GM21529 (cell line): ENCODE results near the gene GPC1.

Experiments used
- ATAC-seq: cut with Tn5 transposase; IDR thresholded peaks from one replicate; pipeline ENCODE4 v1.9.1; 2021; ENCODE audit not compliant: unreplicated experiment

GPC1 gene

DNA sequence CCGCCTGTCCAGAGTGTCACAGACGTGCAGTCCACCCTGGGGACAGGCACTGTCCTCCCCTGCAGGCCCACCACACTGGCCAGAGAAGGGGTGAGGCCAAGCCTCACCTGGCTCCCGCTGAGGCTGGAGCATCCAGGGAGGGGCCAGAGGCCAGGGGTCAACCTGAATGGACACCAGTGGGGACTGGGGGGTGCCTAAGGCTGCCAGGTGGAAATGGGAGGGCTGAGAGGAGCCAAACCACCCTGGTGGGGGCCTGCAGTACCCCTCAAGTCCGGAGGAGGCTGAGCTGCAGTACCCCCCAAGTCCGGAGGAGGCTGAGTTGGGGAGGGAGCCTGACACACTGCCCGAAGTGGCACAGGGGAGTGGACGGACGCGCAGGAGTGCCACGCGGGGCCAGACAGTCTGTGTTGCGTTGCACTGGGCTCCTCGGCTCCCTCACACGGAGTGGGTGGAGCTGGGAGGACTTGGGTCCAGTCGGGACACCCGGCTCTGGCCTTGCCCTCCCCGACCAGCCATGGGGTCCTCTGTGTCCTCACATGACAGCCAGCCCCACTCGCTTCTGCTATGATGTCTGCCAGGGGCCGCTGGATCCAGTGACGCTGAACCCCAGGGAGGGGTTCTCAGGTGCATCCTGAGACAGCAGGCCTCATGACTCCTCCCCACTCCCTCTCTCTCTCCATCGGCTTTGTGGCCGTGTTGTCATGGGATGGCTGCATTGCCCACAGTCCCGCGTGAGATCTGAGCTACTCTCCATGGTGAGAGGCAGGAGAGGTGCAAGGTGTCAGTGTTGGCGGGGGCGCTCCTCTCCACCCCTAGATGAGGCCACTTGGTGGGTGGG, 22.3 kb upstream of the GPC1 start:
- ATAC-seq = no peak

DNA sequence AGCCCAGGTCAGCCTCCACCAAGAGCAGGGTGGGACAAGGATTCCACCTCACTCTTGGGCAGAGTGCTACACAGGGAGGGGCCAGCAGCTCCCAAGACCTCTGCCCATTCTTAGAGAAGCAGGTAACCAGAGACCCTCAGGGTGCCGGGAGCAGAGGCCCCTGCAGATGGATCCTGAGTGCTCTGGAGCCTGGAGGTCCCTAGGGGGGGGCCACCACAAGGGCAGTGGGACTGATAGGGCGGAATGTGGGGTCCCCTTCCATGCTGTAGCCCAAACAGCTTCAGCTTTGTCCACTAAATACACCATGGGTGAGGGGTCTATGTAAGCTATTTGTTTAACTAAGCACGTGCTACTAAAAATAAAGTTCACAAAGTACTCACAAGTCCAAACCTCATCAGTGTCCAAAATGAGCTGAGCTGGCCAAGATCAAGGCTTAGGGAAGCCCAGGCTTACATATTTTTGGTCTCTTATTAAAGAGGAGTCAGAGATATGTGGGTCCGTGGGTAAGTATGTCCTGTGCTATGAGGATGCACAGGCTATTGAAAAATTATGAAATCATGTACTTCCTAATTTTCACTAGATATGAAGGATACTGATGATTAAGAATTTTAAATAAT, 21.5 kb upstream of the GPC1 start:
- no peak for ATAC-seq

DNA sequence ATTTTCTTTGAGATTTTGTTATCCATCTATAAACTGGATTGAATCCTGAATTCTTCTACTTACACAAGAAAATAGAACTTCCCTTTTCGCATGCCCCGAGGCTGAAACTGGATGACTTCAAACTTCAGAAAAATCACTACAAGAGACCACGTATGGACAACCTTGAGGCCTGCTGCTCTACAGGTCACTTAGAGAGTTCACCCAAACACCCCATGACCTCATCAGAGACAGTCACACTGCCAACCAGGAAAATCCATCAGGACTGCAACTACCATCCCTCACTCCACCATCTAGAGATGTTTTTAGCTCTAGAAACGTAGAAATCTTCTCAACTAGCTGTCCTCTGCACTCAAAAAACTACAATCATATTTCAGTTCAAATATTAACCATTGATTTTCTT, 18.6 kb upstream of the GPC1 start:
- no peak for ATAC-seq

DNA sequence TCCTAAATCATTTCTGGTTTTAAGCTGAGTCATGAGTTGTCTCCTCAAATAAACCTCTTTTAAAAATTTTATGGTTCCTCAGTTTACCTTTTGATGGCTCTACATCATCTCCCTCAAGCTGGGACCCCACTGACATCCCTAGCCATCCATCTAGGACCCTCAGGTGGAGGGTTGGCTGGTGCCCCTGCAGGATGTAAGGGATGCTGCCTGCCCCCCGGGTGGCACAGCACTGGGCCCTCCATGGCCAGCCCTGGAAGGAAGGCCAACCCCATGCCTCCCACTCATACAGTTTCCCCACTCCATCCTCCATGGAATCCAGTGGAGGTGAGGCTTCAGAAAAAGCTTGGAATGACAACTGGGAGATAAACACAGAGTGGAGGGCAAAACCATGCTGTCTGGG, 17.2 kb upstream of the GPC1 start:
- no peak for ATAC-seq

DNA sequence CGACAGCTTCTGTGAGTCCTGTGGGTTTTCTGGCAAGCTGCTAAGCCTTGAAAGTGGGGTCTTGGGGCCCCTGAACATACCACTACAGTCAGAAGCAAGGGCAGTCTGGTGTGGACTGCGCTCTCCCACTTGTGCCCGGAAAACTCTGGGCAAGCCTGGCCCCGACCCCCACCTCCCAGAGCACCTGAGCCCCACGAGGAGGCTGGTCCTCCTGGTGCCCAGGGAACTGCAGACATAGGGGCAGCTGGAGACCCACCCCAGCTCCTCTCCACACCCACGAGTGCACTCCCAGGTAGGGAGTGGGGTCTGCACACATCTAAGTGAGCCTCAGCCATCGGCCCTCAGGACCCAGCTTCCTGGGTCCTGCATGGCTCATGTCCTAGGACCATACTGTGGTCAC, 16.2 kb upstream of the GPC1 start:
- no peak for ATAC-seq

DNA sequence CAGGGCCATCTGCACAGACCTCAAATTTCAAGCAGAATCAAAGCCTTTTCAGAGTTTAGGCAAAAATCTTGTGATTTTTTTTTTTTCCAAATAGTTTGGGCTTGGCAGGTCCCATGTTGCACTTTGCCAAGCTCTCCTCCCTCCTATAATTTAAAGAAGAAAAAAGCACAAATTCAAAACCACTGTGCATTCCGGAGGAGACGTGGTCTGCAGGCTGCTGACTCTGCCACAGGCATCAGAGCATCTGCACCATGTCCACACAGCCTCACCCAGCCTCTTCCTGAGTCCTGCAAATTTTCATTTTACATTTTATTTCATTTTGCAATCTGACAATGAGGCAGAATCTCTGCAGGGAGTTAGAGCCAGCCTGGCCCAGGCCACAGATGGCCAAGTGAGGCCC, 15.7 kb upstream of the GPC1 start:
- no peak for ATAC-seq

DNA sequence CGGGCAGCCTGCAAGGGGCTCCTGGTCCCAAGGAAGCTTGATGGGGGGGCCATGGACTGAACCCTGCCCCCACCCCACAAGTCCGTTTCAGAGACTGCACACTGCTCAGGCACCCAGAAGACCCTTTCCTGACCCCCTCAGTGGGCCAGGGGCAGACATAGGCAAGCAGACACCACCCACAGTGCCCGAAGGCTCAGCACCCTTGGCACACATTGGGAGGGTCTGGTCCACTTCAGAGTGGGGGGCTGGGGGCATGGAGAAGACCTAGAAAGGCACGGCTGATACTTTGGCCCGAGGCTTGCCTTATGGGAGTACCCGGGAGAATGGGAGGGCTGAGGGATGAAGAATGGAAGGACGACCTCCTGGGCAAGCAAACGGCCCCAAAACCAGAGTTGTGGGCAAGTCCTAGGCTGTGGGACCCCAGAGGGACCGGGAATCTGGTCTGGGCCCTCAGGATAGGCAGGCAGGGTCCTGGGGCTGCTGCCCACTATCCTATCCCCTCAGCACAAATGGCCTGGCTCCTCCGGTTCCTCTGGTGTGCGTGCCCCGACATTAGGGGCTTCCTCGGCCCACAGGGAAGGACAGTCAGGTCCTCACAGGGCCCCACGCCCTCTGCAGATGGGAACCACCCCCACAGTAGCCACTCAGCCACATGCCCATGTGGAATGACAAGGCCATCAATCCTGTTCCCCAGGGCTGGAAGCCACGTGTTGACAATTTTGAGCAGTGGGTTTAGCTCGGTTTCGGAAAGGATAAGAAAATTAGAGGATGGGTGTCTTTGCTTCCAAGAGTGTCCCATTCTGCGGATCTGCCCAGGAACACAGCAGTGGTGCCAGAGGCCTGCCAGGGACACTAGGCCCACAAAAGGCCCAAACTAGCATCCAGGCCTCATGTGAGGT, 15.0 kb upstream of the GPC1 start:
- ATAC-seq = no peak

DNA sequence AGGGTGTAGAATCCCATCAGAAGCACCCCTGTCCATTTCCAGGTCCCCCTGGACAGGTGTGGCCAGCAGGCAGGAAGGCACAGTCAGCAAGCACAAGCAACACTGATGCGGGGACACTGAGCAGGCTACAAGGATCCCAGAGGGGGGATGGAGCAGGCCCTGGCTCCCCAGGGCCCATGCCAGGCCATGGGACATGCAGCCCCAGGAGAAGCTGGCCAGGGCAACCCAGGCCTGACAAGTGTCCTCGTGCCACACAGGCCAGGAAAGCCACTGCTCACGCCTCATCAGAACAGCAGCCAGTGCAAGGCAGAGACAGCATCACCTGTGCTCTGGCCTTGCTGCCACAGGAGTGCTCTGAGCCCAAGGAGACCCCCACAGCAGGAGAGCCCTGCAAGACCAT, 14.1 kb upstream of the GPC1 start:
- no peak for ATAC-seq

DNA sequence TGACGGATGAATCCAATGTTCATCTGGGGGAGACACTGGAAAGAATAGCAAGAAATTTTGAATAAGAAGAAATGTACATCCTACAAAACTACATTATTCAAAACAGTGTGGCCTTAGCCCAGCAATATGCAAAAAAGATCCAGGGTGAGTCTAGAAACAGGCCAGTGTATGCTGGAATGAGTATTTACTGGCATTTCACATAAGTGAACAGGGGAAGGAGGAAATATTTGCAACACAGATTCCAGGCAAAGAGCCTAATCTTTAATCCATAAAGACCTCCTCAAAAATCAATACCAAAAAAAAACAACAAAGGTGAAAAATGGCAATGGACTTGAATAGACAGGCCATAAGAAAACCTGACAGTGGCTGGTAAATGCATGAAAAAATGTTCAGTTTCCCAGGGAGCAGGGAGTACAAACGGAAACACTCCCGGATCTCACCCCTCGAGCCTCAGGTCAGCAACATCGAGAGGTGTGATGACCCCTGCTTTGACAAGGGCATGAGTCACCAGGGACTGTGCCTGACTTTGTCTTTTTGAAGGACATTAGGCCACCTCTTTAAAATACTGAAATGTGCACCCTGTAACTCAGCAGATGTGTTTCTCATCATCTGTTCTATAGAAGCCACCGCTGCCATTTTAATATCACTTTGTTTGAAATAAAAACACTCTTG, 12.7 kb upstream of the GPC1 start:
- ATAC-seq = no peak

DNA sequence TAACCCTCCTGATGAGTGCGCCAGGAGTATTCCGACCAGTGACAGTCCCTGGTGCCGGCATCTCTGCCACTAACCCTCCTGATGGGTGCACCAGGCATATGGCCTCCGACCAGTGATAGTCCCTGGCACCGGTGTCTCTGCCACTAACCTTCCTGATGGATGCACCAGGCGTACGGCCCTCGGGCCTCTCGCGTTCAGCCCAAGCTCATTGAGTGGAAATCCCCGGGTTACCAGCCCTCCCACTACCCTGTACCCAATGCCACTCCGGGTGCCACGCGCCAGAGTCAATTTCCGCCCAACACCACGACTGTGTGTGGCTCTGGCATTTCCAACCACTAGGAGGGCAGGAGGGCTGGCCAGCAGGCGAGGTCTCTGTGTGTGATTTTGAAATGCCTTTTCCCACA, 11.7 kb upstream of the GPC1 start:
- no peak for ATAC-seq

DNA sequence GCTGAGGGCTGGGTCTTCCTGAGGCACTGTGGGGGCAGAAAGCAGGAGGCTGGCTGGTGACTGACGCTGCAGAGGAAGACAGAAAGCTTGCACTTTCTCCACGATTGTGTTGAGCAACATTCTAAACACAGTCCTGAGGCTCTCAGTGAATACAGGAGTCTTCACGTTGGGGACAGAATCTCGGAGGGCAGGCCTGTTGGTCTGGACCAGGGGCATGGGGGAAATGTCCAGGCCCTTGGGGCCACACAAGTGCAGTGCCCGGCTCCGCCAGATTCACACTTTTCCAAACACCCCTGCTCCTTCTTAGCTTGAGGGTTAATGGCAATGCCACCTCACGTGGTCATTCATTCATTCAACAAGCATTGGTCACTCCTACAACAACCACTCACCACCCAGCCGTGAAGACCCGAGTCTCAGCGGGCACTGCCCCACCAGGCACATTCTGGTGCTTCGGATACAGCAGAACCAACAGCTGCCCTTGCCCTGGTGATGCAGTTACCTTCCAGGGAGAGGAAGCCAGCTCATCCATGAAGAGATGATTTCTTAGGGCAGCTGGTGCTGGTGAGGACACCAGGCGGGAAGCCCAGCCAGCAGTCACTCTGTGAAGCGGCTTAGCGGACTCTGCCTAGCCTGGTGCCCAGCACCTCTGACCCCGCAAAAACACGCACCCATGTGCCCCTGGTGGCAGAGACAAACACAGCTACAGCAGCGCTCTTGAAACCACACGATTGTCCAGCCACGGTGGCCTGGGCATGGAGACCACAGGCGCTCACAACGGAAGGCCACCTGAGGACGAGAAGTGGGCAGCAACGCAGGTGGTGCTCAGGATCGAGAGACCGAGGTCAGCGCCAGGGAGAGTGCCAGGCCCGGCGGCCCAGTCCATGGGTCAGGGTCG, 10.9 kb upstream of the GPC1 start:
- ATAC-seq = no peak

DNA sequence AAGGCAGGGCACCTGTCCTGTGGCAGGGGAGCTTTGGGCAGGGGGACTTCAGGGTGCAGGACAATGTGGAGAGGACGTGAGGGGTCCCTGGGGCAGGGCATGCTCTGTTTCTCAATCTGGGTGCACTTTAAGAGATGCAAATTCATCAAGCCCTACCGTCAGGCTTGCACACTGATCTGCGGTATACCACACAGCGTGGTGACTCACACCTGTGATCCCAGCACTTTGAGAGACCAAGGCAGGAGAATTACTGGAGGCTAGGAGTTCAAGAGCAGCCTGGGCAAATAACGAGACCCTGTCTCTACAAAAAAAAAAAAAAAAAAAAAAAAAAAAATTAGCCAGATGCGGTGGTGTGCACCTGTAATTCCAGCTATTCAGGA, 10.2 kb upstream of the GPC1 start:
- ATAC-seq = no peak

DNA sequence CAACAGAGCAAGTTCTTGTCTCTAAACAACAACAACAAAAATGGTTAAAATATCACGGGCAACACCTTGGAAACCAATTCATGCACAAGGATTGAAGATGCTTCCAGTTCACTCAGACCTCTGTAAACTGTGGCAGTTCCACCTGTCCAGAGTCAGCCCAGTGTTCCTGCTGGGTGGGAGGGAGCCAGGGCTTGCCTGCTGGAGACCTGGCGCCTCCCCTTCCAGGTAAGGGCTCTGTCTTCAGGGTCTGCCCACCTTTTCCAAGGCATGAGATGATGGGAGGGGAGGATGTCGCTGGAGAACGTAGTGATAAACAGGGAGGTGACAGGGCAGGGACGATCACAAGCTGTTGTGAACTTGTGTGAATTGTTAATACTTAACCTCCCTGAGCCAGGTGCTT, 9.8 kb upstream of the GPC1 start:
- ATAC-seq = no peak

DNA sequence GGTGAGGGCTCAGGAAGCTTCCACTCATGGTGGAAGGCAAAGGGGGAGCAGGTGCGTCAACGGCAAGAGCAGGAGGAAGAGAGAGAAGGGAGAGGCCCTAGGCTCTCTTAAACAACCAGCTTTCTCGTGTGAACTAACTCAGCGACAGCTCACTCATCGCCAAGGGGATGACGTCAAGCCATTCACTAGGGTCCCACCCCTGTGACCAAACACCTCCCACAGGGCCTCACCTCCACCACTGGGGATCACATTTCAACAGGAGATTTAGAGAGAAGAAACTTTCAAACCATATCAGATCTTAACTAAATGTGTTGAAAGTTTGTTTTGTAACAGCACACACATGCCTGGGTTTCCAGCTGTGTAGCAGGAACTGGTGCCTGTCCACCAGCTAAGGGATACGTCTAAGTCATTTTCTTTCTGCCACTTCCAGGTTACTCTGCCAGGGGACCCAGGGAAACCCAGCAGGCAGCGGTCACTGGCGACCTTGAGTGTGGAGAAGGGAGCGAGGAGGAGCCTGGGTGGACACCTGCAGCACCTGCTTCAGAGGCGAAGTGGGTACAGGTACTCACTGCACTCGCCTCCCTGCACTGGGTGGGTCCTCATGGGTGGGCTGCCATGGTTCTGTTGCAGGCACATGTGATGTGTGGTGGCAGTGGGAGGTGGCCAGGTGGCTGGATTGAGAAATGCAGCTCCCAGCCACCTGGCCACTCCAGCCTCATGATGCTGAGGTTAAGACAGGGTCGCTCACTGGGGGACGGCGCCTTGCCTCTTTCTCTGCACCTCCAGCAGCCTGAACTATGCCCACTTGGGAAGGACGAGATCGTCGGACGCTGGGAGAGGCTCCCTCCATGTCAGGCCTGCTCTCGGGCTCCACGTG, 8.4 kb upstream of the GPC1 start:
- ATAC-seq = no peak

DNA sequence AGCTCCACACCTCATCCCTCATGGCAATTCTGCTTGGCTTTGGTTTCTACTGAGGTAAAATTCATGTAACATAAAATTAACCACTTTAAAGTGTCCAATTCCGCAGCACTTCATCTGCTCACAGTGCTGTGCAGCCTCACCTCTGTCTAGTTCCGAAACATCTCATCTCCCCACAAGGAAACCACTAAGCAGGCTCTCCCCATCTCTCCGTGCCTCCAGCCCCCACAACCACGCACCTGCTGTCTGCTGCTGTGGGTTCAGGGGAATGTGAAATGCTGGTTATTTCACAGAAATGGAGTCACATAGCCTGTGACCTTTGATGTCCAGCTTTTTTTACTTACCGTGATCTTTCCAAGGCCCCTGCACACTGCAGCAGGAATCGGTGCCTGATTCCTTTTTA, 7.7 kb upstream of the GPC1 start:
- no peak for ATAC-seq

DNA sequence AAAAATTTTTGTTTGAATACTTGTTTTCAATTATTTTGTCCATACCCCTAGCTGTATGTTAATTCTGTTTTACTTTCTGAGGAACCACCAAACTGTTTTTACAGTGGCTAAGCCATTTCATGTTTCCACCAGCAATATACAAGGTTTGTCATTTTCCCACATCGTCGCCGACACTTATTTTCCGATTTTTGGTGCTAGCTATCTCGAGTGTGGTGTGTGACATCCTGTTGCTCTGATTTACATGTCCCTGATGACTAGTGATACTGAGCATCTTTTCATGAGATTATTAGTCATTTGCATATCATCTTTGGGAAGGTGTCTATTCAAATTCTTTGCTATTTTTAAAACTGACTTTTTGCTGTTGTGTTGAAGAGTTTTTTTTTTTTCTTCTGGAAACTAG, 7.2 kb upstream of the GPC1 start:
- no peak for ATAC-seq

DNA sequence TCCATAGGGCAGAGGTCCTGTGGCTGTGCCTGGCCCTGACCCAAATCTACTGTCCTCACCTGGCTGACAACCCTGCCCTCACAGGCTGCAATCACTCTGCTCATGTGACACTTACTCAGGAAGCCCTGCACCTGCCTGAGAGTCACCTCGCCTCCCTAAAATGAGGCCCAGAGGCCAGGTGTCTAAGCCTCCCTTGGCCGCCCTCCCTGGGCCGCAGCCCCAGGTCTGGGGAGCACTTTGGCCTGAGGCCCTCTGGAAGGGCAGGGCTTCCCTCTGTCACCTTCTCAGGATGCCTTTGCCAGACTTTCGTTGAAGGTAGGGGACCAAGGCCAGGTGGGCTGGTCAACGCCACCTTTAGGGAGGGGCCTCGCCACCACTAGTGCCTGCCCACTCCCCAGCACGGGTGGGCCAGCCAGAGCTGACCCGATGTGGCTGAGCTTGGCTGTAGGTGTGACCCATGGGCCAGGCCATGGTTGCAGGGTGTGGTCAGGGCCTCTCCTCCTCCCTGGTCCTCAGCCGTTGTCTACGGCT, 6.1 kb upstream of the GPC1 start:
- ATAC-seq = no peak

DNA sequence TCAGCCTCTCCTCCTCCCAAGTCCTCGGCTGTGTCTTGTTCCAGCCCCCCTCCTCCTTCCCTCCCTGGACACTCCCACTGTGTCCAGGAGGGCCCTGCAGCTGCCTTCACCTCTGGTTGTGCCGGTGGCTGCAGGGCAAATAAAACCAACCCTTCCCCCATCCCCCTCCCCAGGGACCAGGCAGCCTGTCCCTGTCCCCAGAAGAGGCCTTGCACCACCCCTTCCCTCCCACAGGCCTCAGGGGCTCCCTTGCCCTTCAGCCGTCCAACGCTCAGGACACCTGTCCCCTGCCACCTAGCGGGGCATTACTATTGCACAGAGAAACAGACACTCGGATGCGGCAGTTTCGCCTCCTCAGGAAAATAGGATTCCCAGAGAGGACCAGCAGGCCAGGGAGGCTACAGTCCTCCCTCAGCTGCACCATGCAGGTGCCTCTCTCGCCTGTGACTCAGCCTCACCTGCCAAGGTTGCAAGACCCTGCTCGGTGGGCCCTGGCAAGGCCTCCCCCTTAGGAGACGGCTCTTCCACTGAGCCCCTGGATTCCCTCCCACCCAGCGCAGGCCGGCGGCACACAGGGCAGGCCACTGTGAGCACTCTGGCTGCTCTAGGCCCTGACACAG, 5.5 kb upstream of the GPC1 start:
- ATAC-seq = no peak

DNA sequence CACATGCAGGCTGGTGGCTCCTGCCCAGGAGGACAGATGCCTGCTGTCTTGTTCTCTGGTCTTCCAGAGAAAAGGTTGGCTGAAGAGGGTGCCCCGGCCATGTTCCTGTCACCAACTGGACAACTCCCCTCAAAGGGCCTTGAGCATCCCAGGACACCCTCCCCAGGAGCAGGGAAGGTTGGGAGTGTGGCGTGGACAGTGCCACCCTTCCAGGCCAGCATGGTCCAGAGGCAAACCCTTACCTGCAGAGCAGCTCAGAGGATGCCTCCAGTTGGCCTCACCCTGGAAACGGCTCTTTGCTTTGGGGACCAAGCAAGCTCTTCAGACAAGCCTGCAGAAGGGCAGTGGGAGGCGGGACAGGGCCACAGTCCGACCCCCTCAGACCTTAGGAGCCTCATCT, 4.9 kb upstream of the GPC1 start:
- ATAC-seq = no peak
